Endothelial cell of umbilical vein (primary cell): Measurements from ENCODE around the gene MAG. TPM values are rescaled to one million over a fixed set of nuclear protein-coding genes. Genes with fewer than 3 reads are reported as not detected.

Experiments used
- BruUV-seq: library from RNA; stranded (reverse); fragments of 400-500 nt; replicated peaks from 2 replicates; lab custom pipeline; 2021; lab: Mats Ljungman, UMichigan
- CTCF ChIA-PET: fragments of 300-600, 350-600 bp; sonication (Branson Sonifier 250); formaldehyde crosslinking; loops from one replicate; lab custom pipeline; 2021; ENCODE audit warnings: antibody characterized with exemption, inconsistent platforms; lab: Charles Lee
- POLR2A ChIA-PET: fragments of 300-600, 350-600 bp; sonication (Branson Sonifier 250); formaldehyde crosslinking; loops from one replicate; lab custom pipeline; 2021; ENCODE audit warnings: antibody characterized with exemption, inconsistent platforms; lab: Charles Lee
- DNase-seq: peaks from one replicate; pipeline ENCODE4 v3.0.0-alpha.2; 2011; ENCODE audit warnings: low read depth, low spot score
- FAIRE-seq: peaks from 2 replicates; lab custom pipeline; 2011; peaks lifted over from hg19 to GRCh38; lab: Jason Lieb, UNC
- H2AFZ ChIP-seq: 2 replicates; pipeline ENCODE4 v1.6.0; 2012; ENCODE audit warnings: low read depth, low read length, control low read depth, inconsistent platforms
- H3K27ac ChIP-seq: 2 replicates; pipeline ENCODE4 v1.5.1; 2011; ENCODE audit warnings: low read depth, mild to moderate bottlenecking, control low read depth, low read length, moderate library complexity; ENCODE audit not compliant: insufficient read depth
- H3K27me3 ChIP-seq, 2 experiments: 2 replicates each; pipeline versions ENCODE4 v1.6.0 to v1.6.1; 2011; ENCODE audit warnings: low read length in 2 of 2, mixed read lengths in 1 of 2; ENCODE audit not compliant: control insufficient read depth in 2 of 2, insufficient read depth in 2 of 2
- H3K36me3 ChIP-seq, 2 experiments: 2 replicates in 1 of 2; 3 replicates in 1 of 2; pipeline ENCODE4 v1.5.1; 2011; ENCODE audit warnings: low read length in 2 of 2, mild to moderate bottlenecking in 1 of 2, moderate library complexity in 1 of 2; ENCODE audit not compliant: control insufficient read depth in 2 of 2, insufficient read depth in 2 of 2; ENCODE audit errors: extremely low read depth in 1 of 2
- H3K4me1 ChIP-seq: 3 replicates; pipeline ENCODE4 v1.5.1; 2011; ENCODE audit warnings: mild to moderate bottlenecking, low read length; ENCODE audit not compliant: control insufficient read depth, insufficient read depth; ENCODE audit errors: extremely low read depth
- H3K4me2 ChIP-seq: 2 replicates; pipeline ENCODE4 v1.6.1; 2011; ENCODE audit warnings: low read length, control low read depth, mixed read lengths; ENCODE audit not compliant: insufficient read depth
- H3K4me3 ChIP-seq, 3 experiments: fragments of 200-600 bp in 1 of 3; sonication (generic), shearing (Covaris generic) in 1 of 3; replicated peaks in 1 of 3; 2 replicates each; pipeline ENCODE4 v1.5.1; 2011 to 2016; ENCODE audit warnings: control low read depth in 3 of 3, low read length in 3 of 3, mild to moderate bottlenecking in 2 of 3, inconsistent platforms in 1 of 3, low read depth in 1 of 3, moderate library complexity in 1 of 3; ENCODE audit not compliant: insufficient read depth in 1 of 3
- H3K79me2 ChIP-seq: 2 replicates; pipeline ENCODE4 v1.6.0; 2012; ENCODE audit warnings: low read length, inconsistent platforms; ENCODE audit not compliant: control insufficient read depth, insufficient read depth
- H3K9ac ChIP-seq: replicated peaks from 2 replicates; pipeline ENCODE3; 2011; ENCODE audit warnings: low read length, control low read depth; ENCODE audit not compliant: insufficient read depth; ENCODE audit errors: extremely low read depth
- H3K9me1 ChIP-seq: replicated peaks from 3 replicates; pipeline ENCODE4 v1.6.0; 2011; ENCODE audit warnings: mild to moderate bottlenecking, low read length; ENCODE audit not compliant: control insufficient read depth, insufficient read depth; ENCODE audit errors: extremely low read depth
- H3K9me3 ChIP-seq: replicated peaks from 2 replicates; pipeline ENCODE4 v1.5.1; 2012; ENCODE audit warnings: low read length, inconsistent platforms; ENCODE audit not compliant: control insufficient read depth, insufficient read depth
- H4K20me1 ChIP-seq: replicated peaks from 2 replicates; pipeline ENCODE3; 2011; ENCODE audit warnings: mild to moderate bottlenecking, low read length; ENCODE audit not compliant: control insufficient read depth, insufficient read depth; ENCODE audit errors: extremely low read depth
- EZH2 ChIP-seq: IDR thresholded peaks from 2 replicates; pipeline ENCODE4 v1.6.1; 2012; ENCODE audit warnings: borderline replicate concordance, low read depth, mild to moderate bottlenecking, moderate library complexity, low read length, inconsistent platforms; ENCODE audit not compliant: severe bottlenecking
- FOS ChIP-seq: IDR thresholded peaks from 2 replicates; pipeline ENCODE4 v1.6.1; 2011; ENCODE audit warnings: mild to moderate bottlenecking, low read length, moderate library complexity, borderline replicate concordance; ENCODE audit not compliant: insufficient read depth
- GATA2 ChIP-seq: IDR thresholded peaks from 2 replicates; pipeline ENCODE4 v1.7.0; 2011; ENCODE audit warnings: low read depth, mild to moderate bottlenecking, moderate library complexity, mixed read lengths, low read length; ENCODE audit not compliant: insufficient read length, insufficient read depth
- JUN ChIP-seq: IDR thresholded peaks from 2 replicates; pipeline ENCODE4 v1.6.1; 2011; ENCODE audit warnings: borderline replicate concordance, low read depth; ENCODE audit not compliant: insufficient read length, insufficient read depth
- MAX ChIP-seq: IDR thresholded peaks from 2 replicates; pipeline ENCODE4 v1.6.1; 2011; ENCODE audit not compliant: insufficient read depth, insufficient read length
- MYC ChIP-seq: IDR thresholded peaks from one replicate; pipeline ENCODE4 v1.6.1; 2011; ENCODE audit warnings: mild to moderate bottlenecking, low read depth, low read length
- POLR2A ChIP-seq: IDR thresholded peaks from 2 replicates; pipeline ENCODE4 v1.6.1; 2012; ENCODE audit warnings: low read depth, mild to moderate bottlenecking, control low read depth, low read length
- POLR2AphosphoS5 ChIP-seq: IDR thresholded peaks from 2 replicates; pipeline ENCODE4 v1.6.1; 2012; ENCODE audit warnings: low read depth, mild to moderate bottlenecking, control low read depth, low read length, moderate library complexity; ENCODE audit not compliant: insufficient read depth
- dilution Hi-C: fragments of 300-500 bp; cut with MboI; formaldehyde crosslinking; loops from one replicate; pipeline ENCODE4 v1.15.0; 2019; ENCODE audit warnings: low sequenced_read_pairs; ENCODE audit not compliant: extremely low pct_ligation_motif_present
- intact Hi-C: fragments of 100-400 bp; cut with micrococcal nuclease; formaldehyde crosslinking; loops from one replicate; pipeline ENCODE4 v1.10.0; 2022
- polyA plus RNA-seq, 4 experiments: library from polyadenylated mRNA; depleted of rRNA in 3 of 4; stranded (reverse) in 3 of 4; unstranded in 1 of 4; fragments of >200 nt; gene quantifications; 2 replicates each; pipeline versions ENCODE4 v1.2.1 to v1.2.3, GENCODE V29; 2011 to 2012; ENCODE audit warnings: missing spikeins in 1 of 4
- total RNA-seq: library from RNA; stranded (reverse); gene quantifications from 2 replicates; pipeline ENCODE4 v1.2.3, GENCODE V29; 2021
- TF ChIP-seq, protein P1 (sequence below), 2 donors: IDR thresholded peaks; 1 replicate in 1 of 2; 2 replicates in 1 of 2; pipeline ENCODE4 v1.5.1; 2011; ENCODE audit warnings: low read length in 2 of 2, mild to moderate bottlenecking in 2 of 2, moderate library complexity in 2 of 2, control low read depth in 1 of 2, inconsistent platforms in 1 of 2, low read depth in 1 of 2; ENCODE audit not compliant: insufficient read depth in 1 of 2; ENCODE audit errors: extremely low read depth in 1 of 2

MAG gene
- total and polyA plus RNA-seq, 2 donors (not counting 3 experiments of a cell fraction or from before 2014, with no cell fraction given), result not detected

GRCh38 chr19:35276706-35277281, 15.2 kb upstream of the MAG start:
- Histone ChIP-seq H3K9me3 (no peaks in the 10 kb centered on the region), H3K4me1 (no peaks in the 10 kb centered on the region), H3K9ac (no peak overlapping the region), H3K79me2 (no peaks in the 10 kb centered on the region), H3K4me3 (no peak overlapping the region), H2AFZ (no peak overlapping the region), H3K9me1 (no peaks in the 10 kb centered on the region), H3K27me3 (no peaks in the 10 kb centered on the region), H3K4me2 (no peak overlapping the region), H3K27ac (no peak overlapping the region), H3K36me3 (peaks cover 7 to 31% of the 10 kb centered on the region in 2 experiments), H4K20me1 (no peaks in the 10 kb centered on the region)
- ChIA-PET POLR2A (no interaction called here), CTCF (interaction anchor here (1.5 kb wide), 1 partner anchor 76 kb away, joined by 4 read pairs; no protein-coding TSS in a partner anchor)
- TF ChIP-seq MAX, result no peak
- TF ChIP-seq GATA2, result no peak
- TF ChIP-seq POLR2AphosphoS5, result no peak
- no peak for TF ChIP-seq POLR2A
- TF ChIP-seq MYC, result no peak
- TF ChIP-seq JUN, result no peak
- TF ChIP-seq FOS, result no peak
- TF ChIP-seq, protein P1, sequence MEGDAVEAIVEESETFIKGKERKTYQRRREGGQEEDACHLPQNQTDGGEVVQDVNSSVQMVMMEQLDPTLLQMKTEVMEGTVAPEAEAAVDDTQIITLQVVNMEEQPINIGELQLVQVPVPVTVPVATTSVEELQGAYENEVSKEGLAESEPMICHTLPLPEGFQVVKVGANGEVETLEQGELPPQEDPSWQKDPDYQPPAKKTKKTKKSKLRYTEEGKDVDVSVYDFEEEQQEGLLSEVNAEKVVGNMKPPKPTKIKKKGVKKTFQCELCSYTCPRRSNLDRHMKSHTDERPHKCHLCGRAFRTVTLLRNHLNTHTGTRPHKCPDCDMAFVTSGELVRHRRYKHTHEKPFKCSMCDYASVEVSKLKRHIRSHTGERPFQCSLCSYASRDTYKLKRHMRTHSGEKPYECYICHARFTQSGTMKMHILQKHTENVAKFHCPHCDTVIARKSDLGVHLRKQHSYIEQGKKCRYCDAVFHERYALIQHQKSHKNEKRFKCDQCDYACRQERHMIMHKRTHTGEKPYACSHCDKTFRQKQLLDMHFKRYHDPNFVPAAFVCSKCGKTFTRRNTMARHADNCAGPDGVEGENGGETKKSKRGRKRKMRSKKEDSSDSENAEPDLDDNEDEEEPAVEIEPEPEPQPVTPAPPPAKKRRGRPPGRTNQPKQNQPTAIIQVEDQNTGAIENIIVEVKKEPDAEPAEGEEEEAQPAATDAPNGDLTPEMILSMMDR (IDR thresholded peaks at IDR 0.05; ENCODE audit: extremely low read depth in 1 of 2, insufficient read depth in 1 of 2, low read depth in 1 of 2, low read length in 2 of 2), result no peak
- no peak for TF ChIP-seq EZH2
- FAIRE-seq (no peak), DNase-seq (no peak)
- intact Hi-C loops (no loop called here), dilution Hi-C loops (no loop called here)
- BruUV-seq, result no TSS peak
